IMR-90 (cell line): ENCODE data around the gene F3. TPM values are rescaled to one million over a fixed set of nuclear protein-coding genes. Genes with fewer than 3 reads are reported as not detected.

Experiments
- ATAC-seq: fragments of 200-7000 bp; cut with Tn5 transposase; 2 replicates; pipeline ENCODE4 v1.9.1; 2020; ENCODE audit warnings: low read depth, mild to moderate bottlenecking, moderate library complexity
- BruUV-seq: library from RNA; stranded (reverse); fragments of 400-500 nt; replicated peaks from 2 replicates; lab custom pipeline; 2021; lab: Mats Ljungman, UMichigan
- CTCF ChIA-PET: fragments of 300-600 bp; formaldehyde crosslinking; extraction: SDS; loops from one replicate; lab custom pipeline; 2021; ENCODE audit warnings: antibody characterized with exemption; lab: Yijun Ruan, JAX
- POLR2A ChIA-PET: fragments of 300-600 bp; sonication (Branson Sonifier 250); formaldehyde crosslinking; loops from one replicate; lab custom pipeline; 2022; ENCODE audit warnings: antibody characterized with exemption; ENCODE audit not compliant: unreplicated experiment; lab: Charles Lee
- DNase-seq: peaks from one replicate; pipeline ENCODE4 v3.0.0; 2013
- H2AFZ ChIP-seq: replicated peaks from 2 replicates; pipeline ENCODE3; 2013; ENCODE audit warnings: low read length, mild to moderate bottlenecking; ENCODE audit not compliant: poor library complexity
- H2AK5ac ChIP-seq: 2 replicates; pipeline ENCODE4 v1.6.1; 2013; ENCODE audit warnings: low read depth, low read length, inconsistent platforms
- H2AK9ac ChIP-seq: replicated peaks from 2 replicates; pipeline ENCODE3; 2013; ENCODE audit warnings: mild to moderate bottlenecking, low read depth, low read length, moderate library complexity; ENCODE audit not compliant: poor library complexity
- H2BK120ac ChIP-seq: 2 replicates; pipeline ENCODE4 v1.6.1; 2013; ENCODE audit warnings: low read depth, low read length, inconsistent platforms
- H2BK15ac ChIP-seq: 3 replicates; pipeline ENCODE4 v1.6.1; 2013; ENCODE audit warnings: low read depth, low read length, inconsistent platforms
- H2BK20ac ChIP-seq: 2 replicates; pipeline ENCODE4 v1.6.1; 2013; ENCODE audit warnings: low read depth, mild to moderate bottlenecking, inconsistent platforms, low read length, moderate library complexity
- H2BK5ac ChIP-seq: 2 replicates; pipeline ENCODE4 v1.6.1; 2013; ENCODE audit warnings: mild to moderate bottlenecking, low read depth, low read length, inconsistent platforms; ENCODE audit not compliant: poor library complexity, severe bottlenecking
- H3K14ac ChIP-seq: replicated peaks from 2 replicates; pipeline ENCODE4 v1.6.1; 2013; ENCODE audit warnings: low read depth, low read length, inconsistent platforms
- H3K18ac ChIP-seq: 2 replicates; pipeline ENCODE4 v1.6.1; 2013; ENCODE audit warnings: low read depth, low read length, control low read depth
- H3K23ac ChIP-seq: 2 replicates; pipeline ENCODE4 v1.6.1; 2013; ENCODE audit warnings: low read depth, low read length, inconsistent platforms
- H3K27ac ChIP-seq: 2 replicates; pipeline ENCODE4 v1.5.1; 2013; ENCODE audit warnings: mild to moderate bottlenecking, control low read depth, low read length; ENCODE audit not compliant: insufficient read depth
- H3K27me3 ChIP-seq: 2 replicates; pipeline ENCODE4 v1.6.1; 2013; ENCODE audit warnings: low read length; ENCODE audit not compliant: control insufficient read depth, insufficient read depth
- H3K36me3 ChIP-seq: 2 replicates; pipeline ENCODE4 v1.6.1; 2013; ENCODE audit warnings: low read length, mixed read lengths; ENCODE audit not compliant: control insufficient read depth, insufficient read depth
- H3K4ac ChIP-seq: 2 replicates; pipeline ENCODE4 v1.6.1; 2013; ENCODE audit warnings: low read depth, low read length, inconsistent platforms
- H3K4me1 ChIP-seq: 2 replicates; pipeline ENCODE4 v1.6.1; 2013; ENCODE audit warnings: low read length, mixed read lengths; ENCODE audit not compliant: control insufficient read depth, insufficient read depth
- H3K4me2 ChIP-seq: 2 replicates; pipeline ENCODE4 v1.6.1; 2013; ENCODE audit warnings: low read depth, mild to moderate bottlenecking, control low read depth, low read length, moderate library complexity
- H3K4me3 ChIP-seq: 2 replicates; pipeline ENCODE4 v1.5.1; 2013; ENCODE audit warnings: low read depth, mild to moderate bottlenecking, control low read depth, low read length, moderate library complexity; ENCODE audit not compliant: insufficient read depth
- H3K56ac ChIP-seq: 2 replicates; pipeline ENCODE4 v1.6.1; 2013; ENCODE audit warnings: low read length, inconsistent platforms; ENCODE audit not compliant: insufficient read depth; ENCODE audit errors: extremely low read depth
- H3K79me1 ChIP-seq, 2 experiments: 2 replicates each; pipeline ENCODE4 v1.6.1; 2013; ENCODE audit warnings: low read length in 2 of 2, inconsistent platforms in 1 of 2, low read depth in 1 of 2
- H3K9ac ChIP-seq: 2 replicates; pipeline ENCODE4 v1.6.1; 2013; ENCODE audit warnings: low read depth, low read length, control low read depth
- H3K9me1 ChIP-seq: 2 replicates; pipeline ENCODE4 v1.6.1; 2013; ENCODE audit warnings: low read length, inconsistent platforms; ENCODE audit not compliant: insufficient read depth
- H3K9me3 ChIP-seq: 2 replicates; pipeline ENCODE4 v1.6.1; 2013; ENCODE audit warnings: low read length; ENCODE audit not compliant: control insufficient read depth, insufficient read depth
- H4K20me1 ChIP-seq: 2 replicates; pipeline ENCODE4 v1.6.1; 2013; ENCODE audit warnings: low read length, inconsistent platforms; ENCODE audit not compliant: insufficient read depth
- H4K5ac ChIP-seq: 2 replicates; pipeline ENCODE4 v1.6.1; 2013; ENCODE audit warnings: mild to moderate bottlenecking, low read depth, low read length, control low read depth
- H4K8ac ChIP-seq, 2 experiments: 2 replicates each; pipeline ENCODE4 v1.6.1; 2013; ENCODE audit warnings: low read depth in 2 of 2, low read length in 2 of 2, control low read depth in 1 of 2, inconsistent platforms in 1 of 2
- H4K91ac ChIP-seq: 2 replicates; pipeline ENCODE4 v1.6.1; 2013; ENCODE audit warnings: low read depth, low read length, inconsistent platforms; ENCODE audit not compliant: insufficient read depth
- CTCF ChIP-seq: conservative IDR thresholded peaks from 2 replicates; pipeline ENCODE4 v1.5.1; 2012; ENCODE audit warnings: mild to moderate bottlenecking, low read depth, low read length, improper control_type of control experiment
- FOS ChIP-seq: fragments of 150-350 bp; IDR thresholded peaks from 2 replicates; pipeline ENCODE4 v1.6.1; 2016; ENCODE audit warnings: low read depth, low read length
- MAFK ChIP-seq: IDR thresholded peaks from 2 replicates; pipeline ENCODE4 v1.6.1; 2012; ENCODE audit warnings: low read depth, low read length, improper control_type of control experiment
- MXI1 ChIP-seq: IDR thresholded peaks from 2 replicates; pipeline ENCODE4 v1.6.1; 2012; ENCODE audit warnings: low read depth, mild to moderate bottlenecking, low read length, moderate library complexity, borderline replicate concordance
- NFE2L2 ChIP-seq: fragments of 150-350 bp; IDR thresholded peaks from 2 replicates; pipeline ENCODE4 v1.6.1; 2016; ENCODE audit warnings: low read depth, mild to moderate bottlenecking, low read length
- RAD21 ChIP-seq: IDR thresholded peaks from 2 replicates; pipeline ENCODE4 v1.6.1; 2012; ENCODE audit warnings: low read length, improper control_type of control experiment
- RFX5 ChIP-seq: IDR thresholded peaks from 2 replicates; pipeline ENCODE4 v1.8.0; 2012; ENCODE audit warnings: low read depth, mild to moderate bottlenecking, low read length, moderate library complexity
- SMC3 ChIP-seq: fragments of 150-350 bp; IDR thresholded peaks from 2 replicates; pipeline ENCODE4 v1.6.1; 2016; ENCODE audit warnings: low read depth, mild to moderate bottlenecking, antibody characterized with exemption, low read length, moderate library complexity
- WGBS, 2 experiments: methylation state at CpG; one replicate each; pipeline versions ENCODE4 v1.1.5 to v1.1.7; 2013; ENCODE audit warnings: missing lambda C conversion rate in 2 of 2; ENCODE audit not compliant: insufficient read length in 1 of 2; ENCODE audit errors: extremely low coverage in 2 of 2; 5-methylcytosine and 5-hydroxymethylcytosine counted together
- dilution Hi-C: fragments of 300-500 bp; cut with HindIII; formaldehyde crosslinking; loops from one replicate; pipeline ENCODE4 v1.14.3; 2018; ENCODE audit warnings: low sequenced_read_pairs; ENCODE audit not compliant: unreplicated experiment
- in situ Hi-C: fragments of 300-500 bp; cut with MboI; formaldehyde crosslinking; loops from 3 replicates; pipeline ENCODE4 v1.14.3; 2019; ENCODE audit warnings: low sequenced_read_pairs, inconsistent platforms, mixed read lengths
- intact Hi-C: fragments of 100-400 bp; cut with micrococcal nuclease; formaldehyde crosslinking; loops from 2 replicates; pipeline ENCODE4 v1.10.0; 2022
- polyA plus RNA-seq, 3 experiments: library from polyadenylated mRNA; depleted of rRNA; stranded (reverse); fragments of >200 nt; gene quantifications; 2 replicates each; pipeline ENCODE4 v1.2.3, GENCODE V29; 2012; ENCODE audit warnings: low replicate concordance in 1 of 3
- total RNA-seq: library from RNA; depleted of rRNA; stranded (reverse); fragments of >200 nt; gene quantifications from 2 replicates; pipeline ENCODE4 v1.2.3, GENCODE V29; 2012

Gene F3
- total and polyA plus RNA-seq, 2 of the 4 experiments (the other 2 are of a cell fraction): 75.6 to 126 TPM

GRCh38 chr1:94544706-94545490 is 3.3 kb upstream of the F3 start:
- Histone ChIP-seq H2AK5ac (peak overlapping the region; percentile 12; the same call in 1 of the 2 replicates), H2BK120ac (peak overlapping the region; percentile 70), H3K56ac (peak overlapping the region; percentile 83), H3K27ac (peak overlapping the region; percentile 68), H2BK20ac (peak overlapping the region; percentile 72), H3K9ac (peak overlapping the region; percentile 40; the same call in 1 of the 2 replicates), H3K4me1 (peaks cover 5% of the 10 kb centered on the region), H4K8ac (peak overlapping the region; percentile 56 to 75), H3K4me2 (peak overlapping the region; percentile 57; the same call in 1 of the 2 replicates), H2BK15ac (peak overlapping the region; percentile 33; the same call in 1 of the 3 replicates), H4K91ac (peak overlapping the region; percentile 74), H3K14ac (peak overlapping the region; percentile 40; the same call in 1 of the 2 replicates), H3K79me1 (peaks cover 0 to 26% of the 10 kb centered on the region in 2 experiments; a peak in 2 of 4 replicates), H3K36me3 (peaks cover 7% of the 10 kb centered on the region), H3K9me1 (peaks cover 2% of the 10 kb centered on the region; the same call in 1 of the 2 replicates), H3K9me3 (no peaks in the 10 kb centered on the region), H3K18ac (peak overlapping the region; percentile 92; the same call in 1 of the 2 replicates), H3K23ac (peak overlapping the region; percentile 55; the same call in 1 of the 2 replicates), H3K27me3 (no peaks in the 10 kb centered on the region), H2AK9ac (no peak overlapping the region), H4K5ac (peak overlapping the region; percentile 23; the same call in 1 of the 2 replicates), H3K4ac (peak overlapping the region; percentile 48), H2BK5ac (peak overlapping the region; percentile 94), H3K4me3 (no peak overlapping the region), H2AFZ (no peak overlapping the region), H4K20me1 (peaks cover 16% of the 10 kb centered on the region)
- in situ Hi-C loops: loop anchor here (5.0 kb wide), 1 partner anchor 62 kb away; no protein-coding TSS in a partner anchor
- ChIA-PET POLR2A (interaction anchor here (0.6 to 1.6 kb wide), 4 partner anchors 10 to 128 kb away, joined by 3 to 7 read pairs (median 3); no protein-coding TSS in a partner anchor), CTCF (no interaction called here)
- BruUV-seq: no TSS peak
- intact Hi-C loops: loop anchor here (1.0 to 5.0 kb wide), 7 partner anchors 35 to 256 kb away; no protein-coding TSS in a partner anchor
- dilution Hi-C loops: loop anchor here (25.0 kb wide), 1 partner anchor 242 kb away; no protein-coding TSS in a partner anchor
- WGBS, 2 experiments: no CpG with 5 or more reads among the region's 4 CpGs
- peak; percentile 88 for DNase-seq
- TF ChIP-seq FOS (peak; percentile 20; the same call in 1 of the 2 replicates), MAFK (peak; percentile 93), SMC3 (peak; percentile 46), NFE2L2 (peak; percentile 98), MXI1 (no peak), CTCF (peak; percentile 41), RAD21 (peak; percentile 58), RFX5 (no peak)
- ATAC-seq: peak; percentile 3; the same call in 1 of the 2 replicates
